SK-N-SH treated with all-trans-retinoic acid at 6 μM for 48 hours (cell line): ENCODE measurements around the gene KLHL29.
A peak's percentile ranks its signal among the peaks of the same experiment; 100 is the strongest.

Experiments used
- ATAC-seq: fragments of 200-7000 bp; cut with Tn5 transposase; 3 replicates; pipeline ENCODE4 v1.9.1; 2020; ENCODE audit warnings: mild to moderate bottlenecking, moderate library complexity
- ARNTL ChIP-seq: fragments of 450-650 bp; formaldehyde crosslinking; IDR thresholded peaks from 2 replicates; pipeline ENCODE4 v1.5.0; 2020; ENCODE audit warnings: low read depth, mild to moderate bottlenecking, moderate library complexity, borderline replicate concordance
- CREB5 ChIP-seq: fragments of 250-450 bp; sonication (Bioruptor Pico); IDR thresholded peaks from 2 replicates; pipeline ENCODE4 v1.5.1; 2020; ENCODE audit warnings: low read depth, mild to moderate bottlenecking, moderate library complexity
- CSDC2 ChIP-seq: fragments of 250-450 bp; sonication (Bioruptor Pico); IDR thresholded peaks from 2 replicates; pipeline ENCODE4 v1.5.0; 2020; ENCODE audit warnings: mild to moderate bottlenecking, moderate library complexity
- CSRNP3 ChIP-seq: fragments of 250-450 bp; sonication (Bioruptor Pico); IDR thresholded peaks from 2 replicates; pipeline ENCODE4 v1.5.1; 2021; ENCODE audit warnings: mild to moderate bottlenecking, moderate library complexity
- ESRRG ChIP-seq: fragments of 250-450 bp; sonication (Bioruptor Pico); IDR thresholded peaks from 2 replicates; pipeline ENCODE4 v1.6.1; 2021; ENCODE audit warnings: mild to moderate bottlenecking
- GLIS3 ChIP-seq: fragments of 250-450 bp; sonication (Bioruptor Pico); IDR thresholded peaks from 2 replicates; pipeline ENCODE4 v1.5.0; 2020; ENCODE audit warnings: mild to moderate bottlenecking, moderate library complexity
- ISL1 ChIP-seq: fragments of 250-450 bp; sonication (Bioruptor Pico); IDR thresholded peaks from 2 replicates; pipeline ENCODE4 v2.1.2; 2022; ENCODE audit warnings: mild to moderate bottlenecking, moderate library complexity
- PATZ1 ChIP-seq: fragments of 250-450 bp; sonication (Bioruptor Pico); IDR thresholded peaks from 2 replicates; pipeline ENCODE4 v1.8.0; 2020; ENCODE audit warnings: mild to moderate bottlenecking, moderate library complexity, borderline replicate concordance
- POU6F1 ChIP-seq: fragments of 250-450 bp; sonication (Bioruptor Pico); IDR thresholded peaks from 2 replicates; pipeline ENCODE4 v1.8.0; 2021; ENCODE audit warnings: low read depth, mild to moderate bottlenecking, moderate library complexity, borderline replicate concordance
- PPARA ChIP-seq: fragments of 250-450 bp; sonication (Bioruptor Pico); IDR thresholded peaks from 2 replicates; pipeline ENCODE4 v1.5.0; 2020; ENCODE audit warnings: mild to moderate bottlenecking, borderline replicate concordance
- RARB ChIP-seq: fragments of 250-450 bp; sonication (Bioruptor Pico); IDR thresholded peaks from 2 replicates; pipeline ENCODE4 v1.8.0; 2021; ENCODE audit warnings: mild to moderate bottlenecking, moderate library complexity
- SNAI2 ChIP-seq: fragments of 250-450 bp; sonication (Bioruptor Pico); IDR thresholded peaks from 2 replicates; pipeline ENCODE4 v1.5.0; 2020; ENCODE audit warnings: mild to moderate bottlenecking, moderate library complexity
- TCF4 ChIP-seq: fragments of 250-450 bp; sonication (Bioruptor Pico); IDR thresholded peaks from 2 replicates; pipeline ENCODE4 v1.8.0; 2021; ENCODE audit warnings: mild to moderate bottlenecking, moderate library complexity, borderline replicate concordance
- TOX ChIP-seq: fragments of 250-450 bp; sonication (Bioruptor Pico); IDR thresholded peaks from 2 replicates; pipeline ENCODE4 v1.8.0; 2021; ENCODE audit warnings: mild to moderate bottlenecking, moderate library complexity, borderline replicate concordance
- TSHZ2 ChIP-seq: fragments of 250-450 bp; sonication (Bioruptor Pico); IDR thresholded peaks from 2 replicates; pipeline ENCODE4 v1.5.0; 2020; ENCODE audit warnings: mild to moderate bottlenecking, moderate library complexity
- ZC3H10 ChIP-seq: fragments of 250-450 bp; sonication (Bioruptor Pico); IDR thresholded peaks from 2 replicates; pipeline ENCODE4 v1.5.1; 2021; ENCODE audit warnings: mild to moderate bottlenecking, moderate library complexity
- ZFP3 ChIP-seq: fragments of 250-450 bp; sonication (Bioruptor Pico); IDR thresholded peaks from 2 replicates; pipeline ENCODE4 v1.5.0; 2020; ENCODE audit warnings: mild to moderate bottlenecking, moderate library complexity
- ZFP30 ChIP-seq: fragments of 450-650 bp; formaldehyde crosslinking; IDR thresholded peaks from 2 replicates; pipeline ENCODE4 v1.5.0; 2022; ENCODE audit warnings: mild to moderate bottlenecking, moderate library complexity
- ZNF565 ChIP-seq: fragments of 450-650 bp; formaldehyde crosslinking; conservative IDR thresholded peaks from 2 replicates; pipeline ENCODE4 v1.5.0; 2020; ENCODE audit warnings: low read depth, mild to moderate bottlenecking, moderate library complexity
- ZNF70 ChIP-seq: fragments of 450-650 bp; formaldehyde crosslinking; IDR thresholded peaks from 2 replicates; pipeline ENCODE4 v1.5.0; 2020; ENCODE audit warnings: mild to moderate bottlenecking, moderate library complexity
- ZNF8 ChIP-seq: fragments of 450-650 bp; formaldehyde crosslinking; IDR thresholded peaks from 2 replicates; pipeline ENCODE4 v1.5.0; 2020; ENCODE audit warnings: mild to moderate bottlenecking, moderate library complexity

KLHL29 gene

DNA sequence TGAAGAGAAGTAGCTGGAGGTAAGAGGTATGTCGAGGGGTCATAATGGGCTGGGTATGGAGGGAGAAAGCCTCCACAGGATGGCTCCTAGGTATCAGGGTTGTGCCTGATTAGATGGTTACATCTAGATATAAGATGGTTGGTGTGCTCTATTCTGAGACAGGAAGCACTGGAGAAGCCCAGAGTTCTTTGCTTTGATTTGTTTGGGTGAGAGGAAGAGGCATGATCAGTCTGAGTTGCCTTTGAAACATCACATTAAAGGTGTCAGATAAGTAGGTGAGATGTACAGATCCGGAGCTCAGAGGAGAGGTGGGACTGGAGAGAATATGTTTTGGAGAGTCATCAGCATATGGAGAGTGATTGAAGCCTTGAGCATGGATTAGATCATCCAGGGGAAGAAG, 74.1 kb downstream of the KLHL29 start (continued):
- TF ChIP-seq TSHZ2 (CRISPR knock-in tag), result no peak
- TF ChIP-seq ZNF70, result no peak

- TF ChIP-seq TSHZ2 (CRISPR knock-in tag) (no peak), SNAI2 (CRISPR knock-in tag) (no peak), ZC3H10 (CRISPR knock-in tag) (no peak), ZNF8 (CRISPR knock-in tag) (no peak)
- ATAC-seq, result peak; percentile 76
Observed at GRCh38 chr2:23460228-23460627, 75.2 kb downstream of the KLHL29 start.

DNA sequence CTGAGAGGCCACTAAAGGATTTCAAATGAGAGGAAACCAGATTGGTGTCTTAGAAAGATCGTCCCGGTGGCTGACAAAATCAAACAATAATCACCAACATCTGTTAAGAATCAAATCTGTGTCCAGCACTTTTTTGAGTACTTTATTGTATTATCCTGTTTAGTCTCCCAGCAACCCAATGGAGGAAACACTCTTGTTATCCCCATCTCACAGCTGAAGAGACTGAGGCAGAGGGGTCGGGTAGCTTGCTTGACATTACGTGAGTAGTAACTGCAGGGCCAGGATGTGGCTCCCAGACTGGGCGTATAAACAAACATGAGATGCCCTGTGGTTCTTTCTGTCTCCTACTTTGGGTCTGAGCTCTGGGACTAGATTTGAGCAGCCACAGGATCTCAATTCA, 76.0 kb downstream of the KLHL29 start:
- TF ChIP-seq TCF4 (CRISPR knock-in tag) (peak; percentile 62; the same call in 1 of the 2 replicates), ZFP3 (CRISPR knock-in tag) (no peak), ZFP30 (no peak)
- no peak for ATAC-seq

GRCh38 chr2:23464156-23464555, 79.2 kb downstream of the KLHL29 start:
- TF ChIP-seq ZFP3 (CRISPR knock-in tag), result no peak
- TF ChIP-seq RARB (CRISPR knock-in tag), result no peak
- no peak for TF ChIP-seq ZFP30
- TF ChIP-seq CREB5 (CRISPR knock-in tag), result no peak
- no peak for TF ChIP-seq ESRRG (CRISPR knock-in tag)
- no peak for TF ChIP-seq GLIS3 (CRISPR knock-in tag)
- TF ChIP-seq PATZ1 (CRISPR knock-in tag), result no peak
- TF ChIP-seq ZNF8 (CRISPR knock-in tag), result no peak
- no peak for TF ChIP-seq CSRNP3 (CRISPR knock-in tag)
- TF ChIP-seq ZC3H10 (CRISPR knock-in tag), result no peak
- no peak for TF ChIP-seq CSDC2 (CRISPR knock-in tag)
- no peak for TF ChIP-seq ARNTL
- ATAC-seq, result no peak

DNA sequence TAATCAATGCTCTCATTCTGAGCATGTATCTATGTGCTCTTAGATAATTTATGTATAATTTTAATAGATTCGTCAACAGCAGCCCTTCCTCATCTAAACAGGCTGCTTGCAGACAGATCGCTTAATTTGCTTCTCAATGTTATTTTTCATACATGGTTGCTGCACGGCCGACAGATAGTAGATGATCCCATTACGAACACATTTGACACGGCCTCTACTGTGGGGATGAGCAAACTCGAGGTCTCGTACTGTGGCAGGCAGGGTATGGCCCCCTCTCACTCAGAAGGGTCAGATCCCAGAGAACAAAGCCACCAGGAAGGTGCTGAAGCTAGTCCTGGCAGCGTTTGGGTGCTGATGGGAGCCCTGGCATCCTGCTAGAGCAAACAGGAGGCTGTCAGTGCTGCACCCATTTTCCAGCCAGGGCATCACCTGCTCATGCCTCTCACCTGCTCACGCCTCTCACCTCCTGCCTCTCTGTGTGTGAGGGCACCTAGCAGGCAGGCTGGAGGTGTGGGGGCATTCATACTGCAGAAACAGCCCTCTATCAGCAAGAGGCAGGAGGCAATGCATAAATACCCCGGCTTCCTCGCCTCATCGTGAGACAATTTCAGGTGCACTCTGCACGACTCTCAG, 80.0 kb downstream of the KLHL29 start:
- ATAC-seq, result no peak
- no peak for TF ChIP-seq PPARA (CRISPR knock-in tag)
- TF ChIP-seq CREB5 (CRISPR knock-in tag), result no peak
- no peak for TF ChIP-seq POU6F1 (CRISPR knock-in tag)
- TF ChIP-seq ZNF565 (CRISPR knock-in tag), result no peak
- no peak for TF ChIP-seq ISL1 (CRISPR knock-in tag)
- no peak for TF ChIP-seq ZFP30
- TF ChIP-seq ZNF70, result no peak
- TF ChIP-seq ESRRG (CRISPR knock-in tag), result no peak
- no peak for TF ChIP-seq TCF4 (CRISPR knock-in tag)
- no peak for TF ChIP-seq TOX (CRISPR knock-in tag)
- no peak for TF ChIP-seq GLIS3 (CRISPR knock-in tag)
